NCI-H446 (cell line): ENCODE data around the gene ADAMTSL3.

Experiments used
- DNase-seq, 2 experiments: peaks; one replicate each; lab custom pipeline; 2025; lab: John Stamatoyannopoulos, UW

Gene ADAMTSL3

DNA sequence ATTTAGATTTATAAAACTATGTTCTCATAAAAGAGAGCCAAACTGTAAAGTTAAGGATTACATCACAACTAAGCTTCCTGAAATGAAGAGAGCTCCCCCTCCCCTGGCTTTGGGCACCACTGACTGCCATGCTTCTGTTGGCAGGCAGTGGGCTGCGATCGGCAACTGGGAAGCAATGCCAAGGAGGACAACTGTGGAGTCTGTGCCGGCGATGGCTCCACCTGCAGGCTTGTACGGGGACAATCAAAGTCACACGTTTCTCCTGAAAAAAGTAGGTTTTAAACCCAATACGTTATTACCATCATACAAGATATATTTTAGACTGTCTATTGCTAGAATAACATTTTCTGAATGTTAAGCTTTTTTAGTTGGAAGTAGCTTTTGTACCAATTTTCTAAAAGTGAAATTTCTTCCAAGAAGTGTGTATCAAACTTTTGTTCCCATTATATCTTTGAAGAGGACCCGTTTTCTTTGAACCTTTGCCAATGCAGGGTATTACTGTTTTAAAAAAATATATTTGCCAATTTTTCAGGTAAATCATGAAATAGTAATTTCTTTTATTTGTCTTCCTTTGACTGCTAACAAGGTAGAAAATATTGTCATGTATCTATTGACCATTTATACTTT lies 184.1 kb downstream of the ADAMTSL3 start:
- DNase-seq, result peak; percentile 2 to 28

DNA sequence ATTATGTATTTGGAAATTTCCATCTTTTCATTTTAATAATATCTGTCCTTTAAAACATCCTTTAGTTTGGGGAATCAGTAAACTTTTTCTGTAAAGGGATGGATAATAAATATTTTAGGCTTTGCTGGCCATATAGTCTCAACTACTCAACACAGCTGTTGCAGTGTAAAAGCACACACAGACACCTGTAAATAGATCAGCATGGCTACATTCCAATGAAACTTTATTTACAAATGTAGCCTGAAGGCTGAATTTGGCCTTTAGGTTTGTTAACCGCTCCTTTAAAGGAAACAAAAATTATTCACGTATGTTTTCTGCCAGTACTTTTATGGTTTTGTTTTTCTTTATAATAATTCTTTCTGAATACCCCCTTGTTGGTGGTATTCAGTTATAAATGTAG lies 184.8 kb downstream of the ADAMTSL3 start:
- DNase-seq, result no peak

DNA sequence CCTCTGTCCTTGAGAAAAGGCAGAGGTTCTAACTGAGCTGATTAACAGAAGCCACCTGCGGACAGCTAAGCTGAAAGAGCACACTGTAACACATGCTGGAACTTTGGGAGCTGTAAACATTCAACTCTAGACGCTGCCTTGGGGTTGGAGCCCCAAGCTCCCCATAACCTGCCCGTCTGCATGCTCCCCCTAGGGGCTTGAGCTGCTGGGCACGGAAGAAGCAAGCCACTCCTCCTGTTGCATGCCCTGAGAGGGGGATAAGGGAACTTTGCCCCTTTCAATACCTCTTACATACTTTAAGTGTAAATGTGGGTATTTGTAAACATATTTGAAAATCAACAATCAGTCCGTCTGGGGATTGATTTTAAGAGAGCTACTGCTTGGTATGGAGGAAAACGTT lies 188.4 kb downstream of the ADAMTSL3 start:
- no peak for DNase-seq

DNA sequence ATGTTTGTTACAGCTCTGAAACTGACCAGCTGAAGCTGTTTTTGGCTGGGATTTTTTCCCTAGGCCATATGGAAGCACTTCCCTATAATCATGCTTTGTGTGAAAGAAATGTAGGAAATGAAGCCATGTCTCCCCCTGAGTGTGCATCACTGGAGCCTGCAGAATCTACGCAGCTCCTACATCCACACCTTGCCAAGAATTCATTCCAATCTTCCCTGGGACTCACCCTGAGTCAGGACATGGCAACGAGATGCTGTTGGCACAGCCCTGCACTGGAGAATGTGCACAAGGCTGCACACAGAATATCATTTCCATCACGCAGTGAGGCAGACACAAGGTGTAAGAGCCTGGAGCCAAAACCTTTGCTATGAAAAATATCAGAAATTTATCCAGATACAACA lies 189.5 kb downstream of the ADAMTSL3 start:
- DNase-seq, result no peak

DNA sequence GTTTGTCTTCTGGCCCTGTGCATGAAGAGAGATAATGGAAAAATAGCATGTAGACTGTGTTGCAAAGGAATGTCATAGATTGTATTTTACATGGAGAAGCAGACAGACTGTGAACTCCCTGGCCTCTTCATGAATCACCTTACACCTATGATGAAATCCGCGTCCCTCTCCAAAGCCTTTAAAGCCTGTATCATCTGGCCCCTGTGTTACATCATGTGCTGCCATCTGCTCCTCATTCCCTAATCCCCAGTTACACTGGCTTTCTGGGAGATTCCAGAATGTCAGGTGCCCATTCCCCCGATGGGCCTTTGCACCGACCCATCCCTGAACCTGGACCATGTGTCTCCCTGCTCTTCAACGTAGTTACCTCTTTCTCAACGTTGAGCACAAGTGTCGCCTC lies 190.8 kb downstream of the ADAMTSL3 start:
- no peak for DNase-seq

DNA sequence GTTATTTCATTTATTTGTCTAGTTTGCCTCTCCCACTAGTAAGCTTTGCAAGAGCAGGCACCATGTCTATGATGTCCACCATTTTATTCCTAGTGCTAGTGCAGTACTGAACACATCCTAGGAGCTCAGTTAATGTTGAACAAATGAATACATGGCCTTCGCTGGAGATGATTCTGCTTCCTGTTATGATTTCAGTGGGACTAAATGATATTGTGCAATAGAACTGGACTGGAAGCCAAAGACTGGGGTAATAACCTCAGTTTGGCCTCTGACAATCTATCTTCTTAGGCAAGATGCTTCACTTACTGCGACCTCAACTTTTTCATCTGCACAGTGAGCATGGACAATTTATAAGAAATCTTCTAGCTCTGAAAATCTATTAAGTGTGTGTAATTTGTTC lies 191.3 kb downstream of the ADAMTSL3 start:
- no peak for DNase-seq

DNA sequence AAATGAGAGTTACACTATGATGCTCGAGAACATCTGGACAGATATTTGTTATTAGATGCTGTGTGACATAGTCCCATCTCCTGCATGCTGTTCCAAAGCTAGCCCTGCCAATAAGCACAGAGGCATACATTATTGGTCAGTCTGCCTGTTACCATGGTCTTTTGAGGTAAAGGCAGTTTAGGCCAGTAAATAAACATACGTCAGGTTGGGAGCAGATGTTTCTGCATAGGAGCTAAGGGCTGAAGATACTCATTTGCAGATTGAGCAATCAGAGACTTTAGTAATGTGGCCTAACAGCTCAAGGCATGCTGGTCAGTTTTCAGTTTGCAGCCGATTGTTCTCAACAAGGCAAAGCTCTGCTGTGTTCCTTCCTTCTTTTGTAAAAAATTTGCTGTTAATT lies 192.9 kb downstream of the ADAMTSL3 start:
- no peak for DNase-seq

DNA sequence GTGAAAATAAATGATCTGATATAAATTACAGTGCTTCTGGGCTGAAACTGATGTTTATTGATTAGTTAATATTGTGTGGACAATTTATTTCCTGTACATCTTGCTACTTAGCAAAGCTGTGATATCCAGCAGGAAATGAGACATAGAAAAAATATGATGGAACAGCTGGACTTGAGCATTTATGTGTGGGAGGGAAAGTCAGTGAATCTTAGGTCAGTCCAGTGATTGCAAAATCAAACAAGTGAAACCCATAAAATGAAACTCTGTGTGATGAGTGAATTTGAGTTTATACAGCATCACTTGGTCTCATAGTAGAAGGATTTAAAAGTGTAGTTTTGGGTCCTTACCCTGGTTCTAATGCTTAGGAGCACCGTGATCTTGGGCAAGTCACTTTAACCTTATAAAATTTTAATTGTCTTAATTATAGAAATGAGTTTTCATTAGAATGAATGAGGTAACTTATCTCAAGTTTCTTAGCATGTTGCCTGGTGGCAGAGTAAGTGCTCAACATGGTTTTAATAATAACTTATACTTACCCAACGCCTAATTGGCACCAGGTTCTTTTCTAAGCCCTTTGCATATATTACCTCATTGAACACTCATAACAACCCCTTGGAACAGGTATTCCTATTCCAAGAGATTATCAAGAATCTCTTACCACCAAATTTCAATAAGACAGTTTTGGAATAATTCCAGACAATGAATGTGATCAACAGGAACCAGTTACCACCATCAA lies 194.6 kb downstream of the ADAMTSL3 start:
- DNase-seq, result no peak

DNA sequence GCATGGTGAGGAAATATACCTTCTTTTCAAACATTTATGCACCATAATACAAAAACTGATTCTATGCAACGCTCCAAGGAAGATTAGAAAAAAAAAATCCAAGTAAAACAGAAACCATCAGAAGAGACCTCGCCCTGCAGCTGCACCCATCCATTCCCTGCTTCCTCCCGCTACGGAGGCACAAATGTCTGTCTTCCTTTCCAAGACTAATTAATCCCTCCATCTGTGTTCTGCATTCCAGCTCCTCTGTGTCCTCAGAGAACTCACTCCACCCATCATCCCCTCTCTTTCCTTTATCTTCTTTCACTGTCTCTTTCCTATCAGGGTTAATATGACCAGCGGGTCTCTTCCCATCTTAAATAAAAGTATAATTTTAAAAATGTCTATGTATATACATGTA lies 196.1 kb downstream of the ADAMTSL3 start:
- no peak for DNase-seq

DNA sequence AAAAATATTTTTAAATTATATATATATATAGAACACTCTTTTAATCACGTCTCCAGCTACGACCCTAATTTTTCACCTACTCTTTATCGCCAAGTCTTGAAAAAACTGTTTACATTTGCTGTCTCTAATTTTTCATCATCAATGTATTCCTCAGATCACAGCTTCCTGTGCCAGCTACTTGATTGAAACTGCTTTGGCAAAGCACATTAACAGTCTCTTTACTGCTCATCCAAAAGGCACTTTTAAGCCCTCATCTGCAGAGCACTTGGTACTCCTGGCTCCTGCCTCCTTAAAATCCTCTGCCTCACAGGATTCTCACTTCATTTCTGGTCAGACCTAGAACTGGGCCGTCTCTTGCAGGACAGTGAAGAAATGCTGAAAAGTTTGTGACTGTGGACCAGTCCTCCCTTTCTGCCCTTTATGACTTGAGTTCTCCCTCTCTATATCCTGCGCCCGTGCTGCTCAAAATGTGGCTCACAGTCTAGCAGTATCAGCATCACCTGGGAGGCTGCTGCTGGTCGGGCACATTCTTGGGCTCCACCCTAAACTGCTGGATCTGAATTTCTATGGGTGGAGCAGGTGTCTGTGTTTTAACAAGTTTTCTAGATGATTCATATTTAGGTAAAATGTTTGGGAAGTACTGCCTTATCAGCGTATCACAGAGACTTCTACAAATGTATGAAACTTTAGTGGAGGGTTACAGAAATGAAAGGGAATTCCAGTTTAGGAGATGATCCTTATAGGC lies 196.8 kb downstream of the ADAMTSL3 start:
- no peak for DNase-seq

DNA sequence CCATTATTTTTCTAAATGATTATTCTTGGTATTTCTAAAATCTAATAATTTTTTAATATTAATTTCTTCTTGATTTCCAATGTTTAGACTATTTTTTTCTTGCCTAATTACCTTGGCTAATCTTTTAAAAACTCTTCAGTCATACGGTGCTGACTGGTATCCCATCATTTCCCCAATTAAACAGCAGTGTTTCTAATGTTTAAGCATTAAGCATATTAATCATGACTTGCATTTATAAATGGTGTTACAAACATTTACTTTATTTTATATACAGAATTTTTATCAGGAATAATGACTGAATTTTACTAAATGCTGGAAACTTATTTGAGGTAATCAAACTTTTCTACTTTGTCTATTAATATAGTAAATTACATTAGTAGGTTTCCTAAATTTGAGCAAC lies 199.3 kb downstream of the ADAMTSL3 start:
- DNase-seq, result no peak

DNA sequence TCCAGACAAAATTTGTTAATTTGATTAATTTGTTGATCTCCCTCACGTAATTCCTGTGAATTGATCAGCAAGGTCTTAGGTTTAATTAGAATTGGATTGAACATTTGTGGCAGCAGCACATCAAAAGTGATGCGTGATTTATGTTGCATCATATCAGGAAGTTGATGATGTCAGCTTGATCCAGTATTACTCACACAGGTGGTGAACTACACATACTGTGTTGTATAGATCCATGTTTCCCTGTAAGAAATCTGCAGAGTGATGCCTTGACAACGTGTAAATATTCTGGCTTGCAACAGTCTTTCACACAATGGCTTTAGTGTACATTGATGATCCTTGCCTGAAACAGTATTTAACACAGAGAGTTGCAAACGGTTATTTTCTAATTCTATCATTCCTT lies 200.4 kb downstream of the ADAMTSL3 start:
- DNase-seq, result no peak

DNA sequence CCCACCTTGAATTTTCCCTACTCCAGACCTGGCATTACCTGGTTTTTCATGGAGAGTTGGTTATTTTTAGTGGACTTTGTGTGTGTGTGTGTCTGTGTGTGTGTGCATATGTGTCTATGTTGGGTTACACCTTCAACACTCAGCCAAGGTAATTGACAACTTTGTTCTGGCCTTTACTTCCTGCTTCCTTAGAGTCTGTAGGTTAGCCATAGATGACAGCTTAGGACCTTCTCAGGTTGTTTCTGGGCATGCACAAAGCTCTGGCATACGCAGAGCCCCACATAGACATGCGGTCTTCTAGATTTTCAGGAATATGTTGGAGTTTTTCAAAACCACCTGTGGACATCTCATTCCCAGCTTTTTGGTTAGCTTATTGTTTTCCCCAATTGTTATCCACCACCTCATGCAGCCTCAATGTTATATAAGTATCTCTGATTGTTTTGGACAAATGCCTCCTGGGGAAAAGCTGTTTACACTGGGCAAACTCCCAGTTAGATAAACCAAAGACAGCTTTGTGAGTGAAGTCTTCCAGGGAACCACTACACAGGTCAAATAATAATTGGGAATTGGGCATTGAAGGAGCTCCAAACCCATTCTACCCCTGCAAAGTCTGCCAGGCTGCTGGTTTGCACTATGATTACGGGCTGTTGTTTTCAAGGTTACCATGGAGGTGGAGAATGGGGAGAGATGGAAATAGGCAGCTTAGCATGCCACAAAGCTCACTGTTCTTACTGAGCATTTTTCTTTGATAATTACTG lies 201.2 kb downstream of the ADAMTSL3 start:
- DNase-seq, result no peak

DNA sequence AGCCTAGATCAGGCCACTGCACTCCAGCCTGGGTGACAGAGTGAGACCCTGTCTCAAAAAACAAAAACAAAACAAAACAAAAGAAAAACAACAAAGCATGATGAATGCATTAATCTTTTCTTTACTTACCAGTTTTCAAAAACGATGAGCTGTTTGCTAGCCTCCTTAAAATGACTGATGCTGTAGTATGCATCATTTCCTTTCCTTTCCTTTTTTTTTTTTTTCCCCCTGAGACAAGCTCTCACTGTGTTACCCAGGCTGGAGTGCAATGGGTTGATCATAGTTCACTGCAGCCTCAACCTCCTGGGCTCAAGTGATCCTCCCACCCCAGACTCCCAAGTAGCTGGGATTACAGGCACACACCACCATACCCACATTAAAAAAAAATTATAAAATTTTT lies 202.0 kb downstream of the ADAMTSL3 start:
- DNase-seq, result no peak

DNA sequence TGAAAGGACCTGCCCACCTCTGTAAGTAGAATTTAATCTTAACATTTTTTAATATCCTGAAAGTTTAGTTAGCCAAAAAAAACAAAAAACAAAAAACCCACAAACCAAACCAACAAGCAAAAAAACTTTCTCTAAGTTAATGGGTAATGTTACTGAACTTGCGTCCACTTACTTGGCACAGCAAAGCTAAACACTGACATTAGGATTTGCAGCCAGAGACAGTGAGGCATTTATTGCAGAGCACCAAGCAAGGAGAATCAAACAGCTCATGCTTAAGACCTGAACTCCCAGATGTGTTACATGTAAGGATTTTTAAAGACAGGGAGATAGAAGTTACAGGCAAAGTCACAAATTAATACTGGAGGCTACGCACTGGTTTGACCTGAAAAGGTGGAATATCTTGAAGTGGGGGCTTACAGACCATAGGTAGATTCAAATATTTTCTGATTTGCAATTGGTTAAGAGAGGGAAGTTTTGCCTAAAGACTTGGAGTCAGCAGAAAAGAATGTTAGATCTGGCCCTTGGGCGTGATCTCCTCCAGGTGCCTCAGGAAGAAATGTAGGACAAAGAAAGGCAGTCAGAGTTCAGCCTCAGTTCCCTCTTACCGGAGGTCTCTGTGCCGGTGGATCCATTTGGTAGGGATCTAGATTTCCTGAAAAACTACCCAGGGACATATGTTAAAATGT lies 205.0 kb downstream of the ADAMTSL3 start:
- DNase-seq, result no peak

DNA sequence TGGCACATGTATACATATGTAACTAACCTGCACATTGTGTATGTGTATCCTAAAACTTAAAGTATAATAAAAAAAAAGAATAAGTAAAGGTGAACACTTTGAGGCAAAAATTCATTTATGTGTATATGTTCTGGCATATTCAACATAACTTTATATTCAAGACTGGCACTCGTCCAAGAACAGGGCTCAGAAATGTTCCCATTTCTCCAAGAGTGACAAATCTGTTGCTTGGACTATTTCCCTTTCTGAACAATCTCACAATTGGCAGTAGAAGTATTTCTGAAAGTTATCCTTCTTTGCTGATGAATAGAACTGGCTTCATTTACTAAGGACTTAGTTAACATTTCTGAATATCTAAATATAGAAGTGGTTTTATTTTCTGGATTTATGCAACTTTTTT lies 212.8 kb downstream of the ADAMTSL3 start:
- no peak for DNase-seq

DNA sequence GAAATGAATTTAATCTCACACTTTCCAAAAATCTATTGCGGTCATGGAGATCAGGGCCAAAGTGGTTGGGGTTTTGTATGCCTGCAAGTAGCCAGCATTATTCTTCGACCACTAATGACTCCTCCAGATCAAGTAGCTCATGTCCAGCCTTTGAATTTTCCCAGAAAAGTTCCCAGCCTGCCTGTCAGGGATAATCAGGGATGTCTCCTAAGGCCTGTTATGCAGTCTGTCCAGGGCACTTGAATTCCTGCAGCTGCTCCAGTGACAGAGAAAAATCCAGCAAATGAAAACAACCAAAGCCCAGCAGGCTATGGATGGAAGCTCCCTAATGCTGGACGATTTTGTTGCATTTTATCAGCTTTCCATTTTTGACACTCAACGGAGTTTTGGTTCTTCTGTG lies 215.4 kb downstream of the ADAMTSL3 start:
- DNase-seq, result no peak

DNA sequence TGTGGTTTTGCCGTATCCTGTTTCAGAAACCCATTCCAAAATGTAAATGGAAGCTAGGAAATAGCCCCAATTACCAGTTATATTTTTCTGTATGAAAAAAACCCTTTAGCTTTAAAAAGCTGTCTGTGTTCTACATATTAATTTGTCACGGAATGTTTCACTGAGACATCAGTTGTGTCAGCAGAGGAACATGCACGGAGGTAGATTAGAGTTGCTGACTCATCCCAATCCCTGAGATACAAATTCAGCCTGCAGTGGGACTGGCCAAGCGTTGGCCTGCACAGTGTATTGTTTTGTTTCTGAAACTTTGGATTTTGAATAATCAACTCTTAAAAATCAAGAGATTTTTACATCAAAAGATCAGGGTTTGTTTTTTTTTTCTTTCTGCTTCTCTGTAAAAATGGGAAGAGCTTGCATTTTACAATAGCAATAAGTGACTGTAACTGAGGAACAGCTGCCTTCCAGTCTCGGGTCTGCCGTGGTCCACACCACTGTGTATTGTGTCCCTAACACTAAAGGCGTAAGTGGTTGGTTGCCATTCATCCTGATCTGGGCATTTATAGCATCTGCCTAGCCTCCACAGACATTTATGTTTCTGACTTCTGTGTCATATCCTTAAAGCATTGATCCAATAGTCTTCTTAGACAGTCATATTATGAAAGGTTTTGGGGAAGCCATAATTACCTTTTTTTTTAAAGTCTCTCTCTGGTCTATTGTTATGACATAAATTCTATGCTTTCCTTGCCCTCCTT lies 218.1 kb downstream of the ADAMTSL3 start:
- no peak for DNase-seq

DNA sequence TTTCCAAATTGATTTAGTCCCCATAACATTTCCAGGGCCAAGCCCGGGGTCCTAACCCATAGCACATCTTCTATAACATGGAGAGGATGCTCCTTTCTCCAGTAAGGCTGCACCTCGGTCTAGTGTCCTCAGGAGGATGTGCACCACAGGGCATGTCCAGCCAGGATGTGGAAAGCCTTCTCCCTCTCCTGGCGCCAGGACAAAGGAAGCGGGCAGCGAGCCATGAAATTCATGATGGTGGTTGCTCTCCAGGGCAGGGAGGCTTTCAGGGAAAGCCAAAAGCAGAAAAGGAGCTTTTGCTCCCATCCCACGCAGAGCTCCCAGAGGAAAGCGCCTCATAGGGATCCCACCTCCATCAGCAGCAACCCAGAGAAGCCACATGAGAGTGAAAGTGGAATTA lies 220.0 kb downstream of the ADAMTSL3 start:
- no peak for DNase-seq

DNA sequence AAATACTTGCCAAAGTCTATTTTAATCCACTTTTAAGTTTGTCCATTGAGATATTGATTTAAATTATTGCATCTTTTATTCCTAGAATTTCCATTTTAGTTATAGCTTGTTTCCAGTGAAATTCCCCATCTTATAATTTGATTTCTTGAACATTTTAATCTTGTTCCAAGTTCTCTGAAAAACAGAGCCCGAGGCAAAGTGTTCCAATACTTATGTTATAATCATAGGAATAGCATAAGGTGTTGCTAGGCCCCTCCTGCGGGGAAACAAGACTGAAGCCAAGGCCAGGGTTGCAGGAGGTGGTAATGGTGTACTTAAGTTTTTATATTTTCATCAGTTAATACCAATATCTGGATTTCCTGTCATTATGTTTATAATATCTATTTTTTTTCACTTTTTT lies 226.6 kb downstream of the ADAMTSL3 start:
- DNase-seq, result no peak

DNA sequence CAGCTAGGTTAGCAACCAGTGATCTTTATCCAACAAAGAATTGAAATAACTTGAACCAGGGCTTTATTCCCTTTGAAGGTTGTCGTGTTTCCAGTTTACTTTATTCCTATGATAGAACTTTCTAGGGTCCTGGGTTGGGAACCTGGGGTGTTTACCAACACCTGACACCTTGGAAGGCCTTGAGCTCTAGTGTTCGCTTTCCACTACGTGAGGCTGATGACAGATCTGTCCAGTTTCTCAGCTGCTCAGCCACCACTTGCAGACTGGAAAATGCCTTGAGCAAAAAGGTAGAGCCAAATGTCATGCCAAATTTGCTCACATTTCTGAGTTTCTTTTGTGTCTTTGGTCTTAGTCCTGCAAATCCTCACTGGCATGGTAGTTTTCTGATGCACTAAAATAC lies 227.2 kb downstream of the ADAMTSL3 start:
- DNase-seq, result no peak
